SK-N-SH treated with all-trans-retinoic acid at 6 μM for 48 hours (cell line): ENCODE data around the gene UTS2B.

ENCODE experiments used
- ATAC-seq: fragments of 200-7000 bp; cut with Tn5 transposase; 3 replicates; pipeline ENCODE4 v1.9.1; 2020; ENCODE audit warnings: mild to moderate bottlenecking, moderate library complexity
- ARNTL ChIP-seq: fragments of 450-650 bp; formaldehyde crosslinking; IDR thresholded peaks from 2 replicates; pipeline ENCODE4 v1.5.0; 2020; ENCODE audit warnings: low read depth, mild to moderate bottlenecking, moderate library complexity, borderline replicate concordance
- BACH2 ChIP-seq: fragments of 250-450 bp; sonication (Bioruptor Pico); IDR thresholded peaks from 2 replicates; pipeline ENCODE4 v1.9.0; 2021; ENCODE audit warnings: mild to moderate bottlenecking, borderline replicate concordance
- CSDC2 ChIP-seq: fragments of 250-450 bp; sonication (Bioruptor Pico); IDR thresholded peaks from 2 replicates; pipeline ENCODE4 v1.5.0; 2020; ENCODE audit warnings: mild to moderate bottlenecking, moderate library complexity
- ESRRG ChIP-seq: fragments of 250-450 bp; sonication (Bioruptor Pico); IDR thresholded peaks from 2 replicates; pipeline ENCODE4 v1.6.1; 2021; ENCODE audit warnings: mild to moderate bottlenecking
- GLIS3 ChIP-seq: fragments of 250-450 bp; sonication (Bioruptor Pico); IDR thresholded peaks from 2 replicates; pipeline ENCODE4 v1.5.0; 2020; ENCODE audit warnings: mild to moderate bottlenecking, moderate library complexity
- ISL1 ChIP-seq: fragments of 250-450 bp; sonication (Bioruptor Pico); IDR thresholded peaks from 2 replicates; pipeline ENCODE4 v2.1.2; 2022; ENCODE audit warnings: mild to moderate bottlenecking, moderate library complexity
- OSR1 ChIP-seq: fragments of 250-450 bp; sonication (Bioruptor Pico); IDR thresholded peaks from 2 replicates; pipeline ENCODE4 v1.8.0; 2022; ENCODE audit warnings: moderate library complexity, mild to moderate bottlenecking, inconsistent platforms
- RARB ChIP-seq: fragments of 250-450 bp; sonication (Bioruptor Pico); IDR thresholded peaks from 2 replicates; pipeline ENCODE4 v1.8.0; 2021; ENCODE audit warnings: mild to moderate bottlenecking, moderate library complexity
- SNAI2 ChIP-seq: fragments of 250-450 bp; sonication (Bioruptor Pico); IDR thresholded peaks from 2 replicates; pipeline ENCODE4 v1.5.0; 2020; ENCODE audit warnings: mild to moderate bottlenecking, moderate library complexity
- TCF4 ChIP-seq: fragments of 250-450 bp; sonication (Bioruptor Pico); IDR thresholded peaks from 2 replicates; pipeline ENCODE4 v1.8.0; 2021; ENCODE audit warnings: mild to moderate bottlenecking, moderate library complexity, borderline replicate concordance
- TOX ChIP-seq: fragments of 250-450 bp; sonication (Bioruptor Pico); IDR thresholded peaks from 2 replicates; pipeline ENCODE4 v1.8.0; 2021; ENCODE audit warnings: mild to moderate bottlenecking, moderate library complexity, borderline replicate concordance
- ZC3H10 ChIP-seq: fragments of 250-450 bp; sonication (Bioruptor Pico); IDR thresholded peaks from 2 replicates; pipeline ENCODE4 v1.5.1; 2021; ENCODE audit warnings: mild to moderate bottlenecking, moderate library complexity
- ZFP3 ChIP-seq: fragments of 250-450 bp; sonication (Bioruptor Pico); IDR thresholded peaks from 2 replicates; pipeline ENCODE4 v1.5.0; 2020; ENCODE audit warnings: mild to moderate bottlenecking, moderate library complexity
- ZFP30 ChIP-seq: fragments of 450-650 bp; formaldehyde crosslinking; IDR thresholded peaks from 2 replicates; pipeline ENCODE4 v1.5.0; 2022; ENCODE audit warnings: mild to moderate bottlenecking, moderate library complexity
- ZNF565 ChIP-seq: fragments of 450-650 bp; formaldehyde crosslinking; conservative IDR thresholded peaks from 2 replicates; pipeline ENCODE4 v1.5.0; 2020; ENCODE audit warnings: low read depth, mild to moderate bottlenecking, moderate library complexity
- ZNF70 ChIP-seq: fragments of 450-650 bp; formaldehyde crosslinking; IDR thresholded peaks from 2 replicates; pipeline ENCODE4 v1.5.0; 2020; ENCODE audit warnings: mild to moderate bottlenecking, moderate library complexity
- ZNF8 ChIP-seq: fragments of 450-650 bp; formaldehyde crosslinking; IDR thresholded peaks from 2 replicates; pipeline ENCODE4 v1.5.0; 2020; ENCODE audit warnings: mild to moderate bottlenecking, moderate library complexity
- TF ChIP-seq, protein P1 (sequence below): fragments of 250-450 bp; sonication (Bioruptor Pico); IDR thresholded peaks from 2 replicates; pipeline ENCODE4 v1.8.0; 2021; ENCODE audit warnings: low read depth, mild to moderate bottlenecking, moderate library complexity, borderline replicate concordance
- TF ChIP-seq, protein P2 (sequence below): fragments of 250-450 bp; sonication (Bioruptor Pico); IDR thresholded peaks from 2 replicates; pipeline ENCODE4 v1.5.0; 2020; ENCODE audit warnings: mild to moderate bottlenecking, moderate library complexity
- TF ChIP-seq, protein P3 (sequence below): fragments of 250-450 bp; sonication (Bioruptor Pico); IDR thresholded peaks from 2 replicates; pipeline ENCODE4 v1.5.1; 2021; ENCODE audit warnings: mild to moderate bottlenecking, moderate library complexity
- TF ChIP-seq, protein P4 (sequence below): fragments of 250-450 bp; sonication (Bioruptor Pico); IDR thresholded peaks from 2 replicates; pipeline ENCODE4 v1.5.1; 2020; ENCODE audit warnings: low read depth, mild to moderate bottlenecking, moderate library complexity
- TF ChIP-seq, protein P5 (sequence below): fragments of 250-450 bp; sonication (Bioruptor Pico); IDR thresholded peaks from 2 replicates; pipeline ENCODE4 v1.8.0; 2020; ENCODE audit warnings: mild to moderate bottlenecking, moderate library complexity, borderline replicate concordance

Gene UTS2B

DNA sequence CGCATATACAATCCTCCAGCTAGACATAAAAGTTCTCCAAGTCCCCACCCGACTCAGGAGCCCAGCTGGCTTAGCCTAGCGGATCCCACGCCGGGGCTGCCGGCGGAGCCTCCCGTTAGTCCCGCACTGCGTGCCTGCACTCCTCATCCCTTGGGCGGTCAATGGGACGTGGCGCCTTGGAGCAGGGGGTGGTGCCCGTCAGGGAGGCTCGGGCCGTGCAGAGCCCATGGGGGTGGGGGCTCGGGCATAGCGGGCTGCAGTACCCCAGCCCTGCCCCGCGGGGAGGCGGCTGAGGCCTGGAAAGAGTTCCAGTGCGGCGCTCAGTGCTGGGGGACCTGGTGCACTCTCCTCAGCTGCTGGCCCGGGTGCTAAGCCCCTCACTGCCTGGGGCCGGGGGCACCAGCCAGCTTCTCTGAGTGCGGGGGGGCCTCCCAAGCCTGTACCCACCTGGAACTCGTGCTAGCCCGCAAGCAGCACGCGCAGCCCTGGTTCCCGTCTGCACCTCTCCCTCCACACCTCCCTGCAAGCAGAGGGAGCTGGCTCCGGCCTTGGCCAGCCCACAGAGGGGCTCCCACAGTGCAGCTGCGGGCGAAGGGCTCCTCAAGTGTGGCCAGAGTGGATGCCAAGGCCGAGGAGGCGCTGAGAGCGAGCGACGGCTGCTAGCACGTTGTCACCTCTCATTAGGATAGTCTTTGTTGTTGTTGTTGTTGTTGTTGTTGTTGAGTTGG, 13.3 kb downstream of the UTS2B start:
- no peak for TF ChIP-seq CSDC2
- TF ChIP-seq ZNF565 (CRISPR knock-in tag): no peak
- TF ChIP-seq ZNF70 (CRISPR knock-in tag): no peak
- TF ChIP-seq TCF4: no peak
- no peak for TF ChIP-seq RARB (CRISPR knock-in tag)
- TF ChIP-seq ISL1 (CRISPR knock-in tag): no peak
- TF ChIP-seq OSR1 (CRISPR knock-in tag): no peak
- no peak for TF ChIP-seq TOX (CRISPR knock-in tag)
- TF ChIP-seq ZFP3 (CRISPR knock-in tag): no peak
- no peak for TF ChIP-seq ARNTL (CRISPR knock-in tag)
- TF ChIP-seq, protein P1, sequence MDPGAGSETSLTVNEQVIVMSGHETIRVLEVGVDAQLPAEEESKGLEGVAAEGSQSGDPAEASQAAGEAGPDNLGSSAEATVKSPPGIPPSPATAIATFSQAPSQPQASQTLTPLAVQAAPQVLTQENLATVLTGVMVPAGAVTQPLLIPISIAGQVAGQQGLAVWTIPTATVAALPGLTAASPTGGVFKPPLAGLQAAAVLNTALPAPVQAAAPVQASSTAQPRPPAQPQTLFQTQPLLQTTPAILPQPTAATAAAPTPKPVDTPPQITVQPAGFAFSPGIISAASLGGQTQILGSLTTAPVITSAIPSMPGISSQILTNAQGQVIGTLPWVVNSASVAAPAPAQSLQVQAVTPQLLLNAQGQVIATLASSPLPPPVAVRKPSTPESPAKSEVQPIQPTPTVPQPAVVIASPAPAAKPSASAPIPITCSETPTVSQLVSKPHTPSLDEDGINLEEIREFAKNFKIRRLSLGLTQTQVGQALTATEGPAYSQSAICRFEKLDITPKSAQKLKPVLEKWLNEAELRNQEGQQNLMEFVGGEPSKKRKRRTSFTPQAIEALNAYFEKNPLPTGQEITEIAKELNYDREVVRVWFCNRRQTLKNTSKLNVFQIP (CRISPR knock-in tag): no peak
- no peak for TF ChIP-seq ZFP30
- TF ChIP-seq, protein P2, sequence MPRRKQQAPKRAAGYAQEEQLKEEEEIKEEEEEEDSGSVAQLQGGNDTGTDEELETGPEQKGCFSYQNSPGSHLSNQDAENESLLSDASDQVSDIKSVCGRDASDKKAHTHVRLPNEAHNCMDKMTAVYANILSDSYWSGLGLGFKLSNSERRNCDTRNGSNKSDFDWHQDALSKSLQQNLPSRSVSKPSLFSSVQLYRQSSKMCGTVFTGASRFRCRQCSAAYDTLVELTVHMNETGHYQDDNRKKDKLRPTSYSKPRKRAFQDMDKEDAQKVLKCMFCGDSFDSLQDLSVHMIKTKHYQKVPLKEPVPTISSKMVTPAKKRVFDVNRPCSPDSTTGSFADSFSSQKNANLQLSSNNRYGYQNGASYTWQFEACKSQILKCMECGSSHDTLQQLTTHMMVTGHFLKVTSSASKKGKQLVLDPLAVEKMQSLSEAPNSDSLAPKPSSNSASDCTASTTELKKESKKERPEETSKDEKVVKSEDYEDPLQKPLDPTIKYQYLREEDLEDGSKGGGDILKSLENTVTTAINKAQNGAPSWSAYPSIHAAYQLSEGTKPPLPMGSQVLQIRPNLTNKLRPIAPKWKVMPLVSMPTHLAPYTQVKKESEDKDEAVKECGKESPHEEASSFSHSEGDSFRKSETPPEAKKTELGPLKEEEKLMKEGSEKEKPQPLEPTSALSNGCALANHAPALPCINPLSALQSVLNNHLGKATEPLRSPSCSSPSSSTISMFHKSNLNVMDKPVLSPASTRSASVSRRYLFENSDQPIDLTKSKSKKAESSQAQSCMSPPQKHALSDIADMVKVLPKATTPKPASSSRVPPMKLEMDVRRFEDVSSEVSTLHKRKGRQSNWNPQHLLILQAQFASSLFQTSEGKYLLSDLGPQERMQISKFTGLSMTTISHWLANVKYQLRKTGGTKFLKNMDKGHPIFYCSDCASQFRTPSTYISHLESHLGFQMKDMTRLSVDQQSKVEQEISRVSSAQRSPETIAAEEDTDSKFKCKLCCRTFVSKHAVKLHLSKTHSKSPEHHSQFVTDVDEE (CRISPR knock-in tag): no peak
- ATAC-seq: no peak

DNA sequence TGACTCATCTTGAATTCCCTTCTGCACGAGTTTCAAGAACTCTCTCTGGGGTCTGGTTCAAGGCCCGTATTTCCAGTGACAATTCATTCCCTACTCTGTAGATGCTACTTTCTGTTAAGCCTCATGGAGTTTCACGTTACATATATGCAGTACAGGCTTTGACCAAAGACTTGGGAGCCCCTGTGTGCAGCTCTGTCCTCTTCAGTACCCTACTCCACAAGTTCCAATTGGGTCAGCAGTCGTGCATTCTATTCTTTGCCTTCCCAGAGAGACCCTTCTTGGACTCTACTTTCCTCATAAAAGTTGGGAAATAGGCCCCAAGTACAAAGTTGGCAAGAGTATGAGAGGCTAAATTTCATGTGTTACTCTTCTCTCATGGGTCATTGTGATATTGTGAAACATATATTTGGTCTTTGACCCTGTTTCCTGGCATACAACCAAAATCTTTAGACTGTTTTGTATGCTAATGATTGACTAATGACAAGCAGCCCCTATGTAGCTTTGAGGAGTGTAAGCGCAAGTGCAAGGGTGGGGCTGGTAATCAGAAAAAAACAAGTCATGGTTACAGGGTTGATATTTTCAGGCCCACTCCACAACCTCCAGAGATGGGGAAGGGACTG, 16.1 kb downstream of the UTS2B start:
- no peak for ATAC-seq
- TF ChIP-seq, protein P3, sequence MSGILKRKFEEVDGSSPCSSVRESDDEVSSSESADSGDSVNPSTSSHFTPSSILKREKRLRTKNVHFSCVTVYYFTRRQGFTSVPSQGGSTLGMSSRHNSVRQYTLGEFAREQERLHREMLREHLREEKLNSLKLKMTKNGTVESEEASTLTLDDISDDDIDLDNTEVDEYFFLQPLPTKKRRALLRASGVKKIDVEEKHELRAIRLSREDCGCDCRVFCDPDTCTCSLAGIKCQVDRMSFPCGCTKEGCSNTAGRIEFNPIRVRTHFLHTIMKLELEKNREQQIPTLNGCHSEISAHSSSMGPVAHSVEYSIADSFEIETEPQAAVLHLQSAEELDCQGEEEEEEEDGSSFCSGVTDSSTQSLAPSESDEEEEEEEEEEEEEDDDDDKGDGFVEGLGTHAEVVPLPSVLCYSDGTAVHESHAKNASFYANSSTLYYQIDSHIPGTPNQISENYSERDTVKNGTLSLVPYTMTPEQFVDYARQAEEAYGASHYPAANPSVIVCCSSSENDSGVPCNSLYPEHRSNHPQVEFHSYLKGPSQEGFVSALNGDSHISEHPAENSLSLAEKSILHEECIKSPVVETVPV: no peak
- TF ChIP-seq ARNTL (CRISPR knock-in tag) (no peak), TOX (CRISPR knock-in tag) (no peak), GLIS3 (CRISPR knock-in tag) (no peak), BACH2 (no peak), CSDC2 (no peak), ESRRG (CRISPR knock-in tag) (no peak), OSR1 (CRISPR knock-in tag) (no peak), SNAI2 (CRISPR knock-in tag) (no peak), ZNF70 (CRISPR knock-in tag) (no peak), ZNF8 (no peak), ZC3H10 (CRISPR knock-in tag) (no peak), ZNF565 (CRISPR knock-in tag) (no peak)
- TF ChIP-seq, protein P1 (CRISPR knock-in tag): no peak
- TF ChIP-seq, protein P4, sequence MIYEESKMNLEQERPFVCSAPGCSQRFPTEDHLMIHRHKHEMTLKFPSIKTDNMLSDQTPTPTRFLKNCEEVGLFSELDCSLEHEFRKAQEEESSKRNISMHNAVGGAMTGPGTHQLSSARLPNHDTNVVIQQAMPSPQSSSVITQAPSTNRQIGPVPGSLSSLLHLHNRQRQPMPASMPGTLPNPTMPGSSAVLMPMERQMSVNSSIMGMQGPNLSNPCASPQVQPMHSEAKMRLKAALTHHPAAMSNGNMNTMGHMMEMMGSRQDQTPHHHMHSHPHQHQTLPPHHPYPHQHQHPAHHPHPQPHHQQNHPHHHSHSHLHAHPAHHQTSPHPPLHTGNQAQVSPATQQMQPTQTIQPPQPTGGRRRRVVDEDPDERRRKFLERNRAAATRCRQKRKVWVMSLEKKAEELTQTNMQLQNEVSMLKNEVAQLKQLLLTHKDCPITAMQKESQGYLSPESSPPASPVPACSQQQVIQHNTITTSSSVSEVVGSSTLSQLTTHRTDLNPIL (CRISPR knock-in tag): no peak
- TF ChIP-seq, protein P5, sequence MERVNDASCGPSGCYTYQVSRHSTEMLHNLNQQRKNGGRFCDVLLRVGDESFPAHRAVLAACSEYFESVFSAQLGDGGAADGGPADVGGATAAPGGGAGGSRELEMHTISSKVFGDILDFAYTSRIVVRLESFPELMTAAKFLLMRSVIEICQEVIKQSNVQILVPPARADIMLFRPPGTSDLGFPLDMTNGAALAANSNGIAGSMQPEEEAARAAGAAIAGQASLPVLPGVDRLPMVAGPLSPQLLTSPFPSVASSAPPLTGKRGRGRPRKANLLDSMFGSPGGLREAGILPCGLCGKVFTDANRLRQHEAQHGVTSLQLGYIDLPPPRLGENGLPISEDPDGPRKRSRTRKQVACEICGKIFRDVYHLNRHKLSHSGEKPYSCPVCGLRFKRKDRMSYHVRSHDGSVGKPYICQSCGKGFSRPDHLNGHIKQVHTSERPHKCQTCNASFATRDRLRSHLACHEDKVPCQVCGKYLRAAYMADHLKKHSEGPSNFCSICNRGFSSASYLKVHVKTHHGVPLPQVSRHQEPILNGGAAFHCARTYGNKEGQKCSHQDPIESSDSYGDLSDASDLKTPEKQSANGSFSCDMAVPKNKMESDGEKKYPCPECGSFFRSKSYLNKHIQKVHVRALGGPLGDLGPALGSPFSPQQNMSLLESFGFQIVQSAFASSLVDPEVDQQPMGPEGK (CRISPR knock-in tag): no peak
